D721Med (cell line): Measurements from ENCODE around the gene MED31.
A peak's percentile ranks its signal among the peaks of the same experiment; 100 is the strongest.

Source experiments
- DNase-seq: peaks from one replicate; pipeline ENCODE4 v3.0.0; 2011; ENCODE audit warnings: low spot score; ENCODE audit not compliant: insufficient read length
- FAIRE-seq: peaks from 2 replicates; lab custom pipeline; 2011; peaks lifted over from hg19 to GRCh38; lab: Jason Lieb, UNC
- CTCF ChIP-seq: IDR thresholded peaks from 2 replicates; pipeline ENCODE4 v1.5.1; 2012; ENCODE audit warnings: mild to moderate bottlenecking, control low read depth; ENCODE audit not compliant: insufficient read depth; ENCODE audit errors: missing control alignments

MED31 gene

GRCh38 chr17:6651919-6652452 lies 581 bp upstream of the MED31 start:
- FAIRE-seq: no peak
- TF ChIP-seq CTCF: no peak
- DNase-seq: no peak

- no peak for FAIRE-seq
- TF ChIP-seq CTCF: peak; percentile 28
- no peak for DNase-seq
Observed at GRCh38 chr17:6648181-6648580, 3.2 kb downstream of the MED31 start.

GRCh38 chr17:6643451-6644125 lies 7.8 kb downstream of the MED31 start:
- no peak for TF ChIP-seq CTCF
- DNase-seq (no peak), FAIRE-seq (no peak)

GRCh38 chr17:6642592-6642991 lies 8.8 kb downstream of the MED31 start:
- DNase-seq (no peak), FAIRE-seq (no peak)
- TF ChIP-seq CTCF: no peak

- TF ChIP-seq CTCF: no peak
- DNase-seq: no peak
- no peak for FAIRE-seq
Observed at GRCh38 chr17:6641247-6641863, 10.1 kb downstream of the MED31 start.

GRCh38 chr17:6640536-6641246 lies 10.7 kb downstream of the MED31 start, which contains the start of the genes KIAA0753 and TXNDC17:
KIAA0753 (minus strand) TSS chr17:6640711; CDS start chr17:6635103, 5,608 bp downstream.
TXNDC17 (plus strand) TSS chr17:6641060; CDS start chr17:6641083, 23 bp downstream.
- DNase-seq (no peak), FAIRE-seq (no peak)
- no peak for TF ChIP-seq CTCF
